ENCODE data around the gene PIAS4.

- no peak for TF ChIP-seq MAX (IDR thresholded peaks at IDR 0.05; ENCODE audit: low read depth, low read length)
- TF ChIP-seq JUND (IDR thresholded peaks at IDR 0.05; ENCODE audit: low read depth, low read length): no peak
- TF ChIP-seq, protein P1, sequence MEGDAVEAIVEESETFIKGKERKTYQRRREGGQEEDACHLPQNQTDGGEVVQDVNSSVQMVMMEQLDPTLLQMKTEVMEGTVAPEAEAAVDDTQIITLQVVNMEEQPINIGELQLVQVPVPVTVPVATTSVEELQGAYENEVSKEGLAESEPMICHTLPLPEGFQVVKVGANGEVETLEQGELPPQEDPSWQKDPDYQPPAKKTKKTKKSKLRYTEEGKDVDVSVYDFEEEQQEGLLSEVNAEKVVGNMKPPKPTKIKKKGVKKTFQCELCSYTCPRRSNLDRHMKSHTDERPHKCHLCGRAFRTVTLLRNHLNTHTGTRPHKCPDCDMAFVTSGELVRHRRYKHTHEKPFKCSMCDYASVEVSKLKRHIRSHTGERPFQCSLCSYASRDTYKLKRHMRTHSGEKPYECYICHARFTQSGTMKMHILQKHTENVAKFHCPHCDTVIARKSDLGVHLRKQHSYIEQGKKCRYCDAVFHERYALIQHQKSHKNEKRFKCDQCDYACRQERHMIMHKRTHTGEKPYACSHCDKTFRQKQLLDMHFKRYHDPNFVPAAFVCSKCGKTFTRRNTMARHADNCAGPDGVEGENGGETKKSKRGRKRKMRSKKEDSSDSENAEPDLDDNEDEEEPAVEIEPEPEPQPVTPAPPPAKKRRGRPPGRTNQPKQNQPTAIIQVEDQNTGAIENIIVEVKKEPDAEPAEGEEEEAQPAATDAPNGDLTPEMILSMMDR (IDR thresholded peaks at IDR 0.05 in 2 of 3, conservative IDR thresholded peaks at IDR 0.05 in 1 of 3; ENCODE audit: control insufficient read depth in 2 of 3, extremely low read depth in 1 of 3, insufficient read depth in 1 of 3, low read depth in 3 of 3, low read length in 3 of 3): no peak
- TF ChIP-seq ASH2L (IDR thresholded peaks at IDR 0.05; ENCODE audit: borderline replicate concordance, low read depth): no peak
- TF ChIP-seq, protein P2, sequence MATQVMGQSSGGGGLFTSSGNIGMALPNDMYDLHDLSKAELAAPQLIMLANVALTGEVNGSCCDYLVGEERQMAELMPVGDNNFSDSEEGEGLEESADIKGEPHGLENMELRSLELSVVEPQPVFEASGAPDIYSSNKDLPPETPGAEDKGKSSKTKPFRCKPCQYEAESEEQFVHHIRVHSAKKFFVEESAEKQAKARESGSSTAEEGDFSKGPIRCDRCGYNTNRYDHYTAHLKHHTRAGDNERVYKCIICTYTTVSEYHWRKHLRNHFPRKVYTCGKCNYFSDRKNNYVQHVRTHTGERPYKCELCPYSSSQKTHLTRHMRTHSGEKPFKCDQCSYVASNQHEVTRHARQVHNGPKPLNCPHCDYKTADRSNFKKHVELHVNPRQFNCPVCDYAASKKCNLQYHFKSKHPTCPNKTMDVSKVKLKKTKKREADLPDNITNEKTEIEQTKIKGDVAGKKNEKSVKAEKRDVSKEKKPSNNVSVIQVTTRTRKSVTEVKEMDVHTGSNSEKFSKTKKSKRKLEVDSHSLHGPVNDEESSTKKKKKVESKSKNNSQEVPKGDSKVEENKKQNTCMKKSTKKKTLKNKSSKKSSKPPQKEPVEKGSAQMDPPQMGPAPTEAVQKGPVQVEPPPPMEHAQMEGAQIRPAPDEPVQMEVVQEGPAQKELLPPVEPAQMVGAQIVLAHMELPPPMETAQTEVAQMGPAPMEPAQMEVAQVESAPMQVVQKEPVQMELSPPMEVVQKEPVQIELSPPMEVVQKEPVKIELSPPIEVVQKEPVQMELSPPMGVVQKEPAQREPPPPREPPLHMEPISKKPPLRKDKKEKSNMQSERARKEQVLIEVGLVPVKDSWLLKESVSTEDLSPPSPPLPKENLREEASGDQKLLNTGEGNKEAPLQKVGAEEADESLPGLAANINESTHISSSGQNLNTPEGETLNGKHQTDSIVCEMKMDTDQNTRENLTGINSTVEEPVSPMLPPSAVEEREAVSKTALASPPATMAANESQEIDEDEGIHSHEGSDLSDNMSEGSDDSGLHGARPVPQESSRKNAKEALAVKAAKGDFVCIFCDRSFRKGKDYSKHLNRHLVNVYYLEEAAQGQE (IDR thresholded peaks at IDR 0.05; ENCODE audit: low read depth, low read length): no peak
- no peak for TF ChIP-seq NRF1 (conservative IDR thresholded peaks at IDR 0.05; ENCODE audit: low read depth, low read length)
- TF ChIP-seq PKNOX1 (IDR thresholded peaks at IDR 0.05): no peak
- no peak for TF ChIP-seq YY1 (IDR thresholded peaks at IDR 0.05; ENCODE audit: low read depth, low read length)
- TF ChIP-seq ZBTB33 (IDR thresholded peaks at IDR 0.05): no peak
- no peak for TF ChIP-seq FOXK2 (IDR thresholded peaks at IDR 0.05)
- TF ChIP-seq CEBPB (IDR thresholded peaks at IDR 0.05; ENCODE audit: borderline replicate concordance in 1 of 2, low read depth in 2 of 2, low read length in 2 of 2): no peak
- TF ChIP-seq EP300 (IDR thresholded peaks at IDR 0.05; ENCODE audit: borderline replicate concordance in 1 of 2, control insufficient read depth in 1 of 2, low read depth in 2 of 2, low read length in 2 of 2): no peak
Measured at GRCh38 chr19:3977242-3978143, 30.0 kb upstream of the PIAS4 start.
